H9 (cell line): ENCODE measurements around the gene GFOD2. TPM values are rescaled to one million over a fixed set of nuclear protein-coding genes. Genes with fewer than 3 reads are reported as not detected.

Source experiments
- DNase-seq: peaks from one replicate; pipeline ENCODE4 v3.0.0-alpha.2; 2017
- H2AFZ ChIP-seq: one replicate; pipeline ENCODE4 v1.6.1; 2013; ENCODE audit warnings: mild to moderate bottlenecking, low read length, control low read depth, moderate library complexity
- H2AK5ac ChIP-seq: 2 replicates; pipeline ENCODE4 v1.6.1; 2013; ENCODE audit warnings: low read length, control low read depth, mixed read lengths; ENCODE audit not compliant: insufficient read length
- H2BK120ac ChIP-seq: one replicate; pipeline ENCODE4 v1.6.1; 2013; ENCODE audit warnings: low read depth, mild to moderate bottlenecking, low read length, control low read depth, inconsistent platforms; ENCODE audit not compliant: poor library complexity, severe bottlenecking
- H2BK12ac ChIP-seq: 2 replicates; pipeline ENCODE4 v1.6.1; 2013; ENCODE audit warnings: low read length, control low read depth, mixed read lengths, low read depth; ENCODE audit not compliant: insufficient read length
- H2BK15ac ChIP-seq: 2 replicates; pipeline ENCODE4 v1.6.1; 2013; ENCODE audit warnings: low read depth, low read length, control low read depth
- H2BK20ac ChIP-seq: one replicate; pipeline ENCODE4 v1.6.1; 2013; ENCODE audit warnings: low read depth, mild to moderate bottlenecking, low read length, control low read depth, inconsistent platforms; ENCODE audit not compliant: poor library complexity, severe bottlenecking
- H2BK5ac ChIP-seq: 2 replicates; pipeline ENCODE4 v1.6.1; 2013; ENCODE audit warnings: low read length, control low read depth, mixed read lengths; ENCODE audit not compliant: insufficient read length
- H3K14ac ChIP-seq: 2 replicates; pipeline ENCODE4 v1.6.1; 2013; ENCODE audit warnings: low read length, control low read depth; ENCODE audit not compliant: insufficient read depth
- H3K18ac ChIP-seq: 2 replicates; pipeline ENCODE4 v1.6.1; 2013; ENCODE audit warnings: low read depth, mild to moderate bottlenecking, mixed read lengths, low read length, control low read depth; ENCODE audit not compliant: insufficient read length
- H3K23ac ChIP-seq: 2 replicates; pipeline ENCODE4 v1.6.1; 2013; ENCODE audit warnings: low read length, control low read depth, mixed read lengths, low read depth; ENCODE audit not compliant: insufficient read length
- H3K23me2 ChIP-seq: 2 replicates; pipeline ENCODE4 v1.6.1; 2013; ENCODE audit warnings: low read depth, mild to moderate bottlenecking, mixed read lengths, low read length, control low read depth; ENCODE audit not compliant: insufficient read length, poor library complexity, severe bottlenecking
- H3K27ac ChIP-seq: 2 replicates; pipeline ENCODE4 v1.5.1; 2013; ENCODE audit warnings: low read length, control low read depth, mixed read lengths, low read depth; ENCODE audit not compliant: insufficient read length
- H3K27me3 ChIP-seq: 2 replicates; pipeline ENCODE4 v1.6.1; 2013; ENCODE audit warnings: low read length, control low read depth, inconsistent platforms; ENCODE audit not compliant: insufficient read depth
- H3K4ac ChIP-seq: 2 replicates; pipeline ENCODE4 v1.6.1; 2013; ENCODE audit warnings: low read depth, mild to moderate bottlenecking, control low read depth, inconsistent platforms, low read length, moderate library complexity
- H3K4me1 ChIP-seq: 2 replicates; pipeline ENCODE4 v1.6.1; 2013; ENCODE audit warnings: low read length, control low read depth, inconsistent platforms; ENCODE audit not compliant: insufficient read depth
- H3K4me2 ChIP-seq: 2 replicates; pipeline ENCODE4 v1.6.1; 2013; ENCODE audit warnings: low read length, control low read depth, mixed read lengths; ENCODE audit not compliant: insufficient read length, insufficient read depth
- H3K56ac ChIP-seq: 2 replicates; pipeline ENCODE4 v1.6.1; 2013; ENCODE audit warnings: low read depth, mild to moderate bottlenecking, mixed read lengths, low read length, control low read depth; ENCODE audit not compliant: insufficient read length
- H3K79me1 ChIP-seq: 2 replicates; pipeline ENCODE4 v1.6.1; 2013; ENCODE audit warnings: low read depth, mild to moderate bottlenecking, moderate library complexity, low read length, control low read depth, inconsistent platforms; ENCODE audit not compliant: insufficient read depth, poor library complexity, severe bottlenecking
- H3K79me2 ChIP-seq: 2 replicates; pipeline ENCODE4 v1.6.1; 2013; ENCODE audit warnings: low read length, control low read depth, inconsistent platforms; ENCODE audit not compliant: insufficient read depth
- H3K9ac ChIP-seq: 2 replicates; pipeline ENCODE4 v1.6.1; 2013; ENCODE audit warnings: low read length, control low read depth, mixed read lengths; ENCODE audit not compliant: insufficient read length; ENCODE audit errors: extremely low read depth
- H3K9me3 ChIP-seq: one replicate; pipeline ENCODE4 v1.6.1; 2013; ENCODE audit warnings: low read depth, low read length, inconsistent platforms; ENCODE audit not compliant: control insufficient read depth
- H3T11ph ChIP-seq: one replicate; pipeline ENCODE4 v1.6.1; 2013; ENCODE audit warnings: mild to moderate bottlenecking, low read length, control low read depth, inconsistent platforms
- H4K20me1 ChIP-seq: one replicate; pipeline ENCODE4 v1.6.1; 2013; ENCODE audit not compliant: control insufficient read depth, insufficient read length, insufficient read depth
- H4K5ac ChIP-seq: 2 replicates; pipeline ENCODE4 v1.6.1; 2013; ENCODE audit warnings: low read depth, mild to moderate bottlenecking, mixed read lengths, low read length, control low read depth; ENCODE audit not compliant: insufficient read length
- H4K8ac ChIP-seq: replicated peaks from 2 replicates; pipeline ENCODE4 v1.6.1; 2013; ENCODE audit warnings: low read length, control low read depth, mixed read lengths, low read depth; ENCODE audit not compliant: insufficient read length
- H4K91ac ChIP-seq: 2 replicates; pipeline ENCODE4 v1.6.1; 2013; ENCODE audit warnings: low read depth, mild to moderate bottlenecking, moderate library complexity, mixed read lengths, low read length, control low read depth; ENCODE audit not compliant: insufficient read length
- H3K27ac Mint-ChIP-seq, 3 experiments: 2 replicates in 2 of 3; 3 replicates in 1 of 3; pipeline ENCODE4 v1.8.0; 2020 to 2021; ENCODE audit warnings: mixed read lengths in 3 of 3, mild to moderate bottlenecking in 1 of 3, moderate library complexity in 1 of 3
- H3K27me3 Mint-ChIP-seq: 2 replicates; pipeline ENCODE4 v1.8.0; 2021; ENCODE audit warnings: low read depth, mild to moderate bottlenecking, moderate library complexity, mixed read lengths
- H3K36me3 Mint-ChIP-seq, 3 experiments: 2 replicates in 2 of 3; 3 replicates in 1 of 3; pipeline ENCODE4 v1.8.0; 2020 to 2021; ENCODE audit warnings: low read depth in 3 of 3, mixed read lengths in 3 of 3; ENCODE audit not compliant: insufficient read depth in 1 of 3
- H3K4me1 Mint-ChIP-seq, 2 experiments: 2 replicates each; pipeline ENCODE4 v1.8.0; 2020; ENCODE audit warnings: mixed read lengths in 2 of 2
- H3K4me3 Mint-ChIP-seq, 2 experiments: 2 replicates in 1 of 2; 3 replicates in 1 of 2; pipeline ENCODE4 v1.8.0; 2020 to 2021; ENCODE audit warnings: mild to moderate bottlenecking in 2 of 2, mixed read lengths in 2 of 2, moderate library complexity in 1 of 2
- H3K9me3 Mint-ChIP-seq, 2 experiments: 2 replicates in 1 of 2; 3 replicates in 1 of 2; pipeline ENCODE4 v1.8.0; 2020; ENCODE audit warnings: mild to moderate bottlenecking in 2 of 2, mixed read lengths in 2 of 2, moderate library complexity in 1 of 2
- CTCF ChIP-seq: fragments of 200-600 bp; sonication (generic); conservative IDR thresholded peaks from 3 replicates; pipeline ENCODE4 v1.8.0; 2021; ENCODE audit warnings: antibody characterized with exemption, mild to moderate bottlenecking
- WGBS: extraction: QIAGEN DNeasy Blood & Tissue Kit; methylation state at CpG from one replicate; pipeline ENCODE4 v1.1.7; 2013; ENCODE audit warnings: missing lambda C conversion rate, low lambda C conversion rate, mixed read lengths; ENCODE audit not compliant: insufficient read length; ENCODE audit errors: extremely low coverage; 5-methylcytosine and 5-hydroxymethylcytosine counted together
- total RNA-seq: library from RNA; stranded (reverse); gene quantifications from 2 replicates; pipeline ENCODE4 v1.2.1, GENCODE V29; 2021

Gene GFOD2
- total RNA-seq, 1 experiment from 2014 or later, result 21.8 TPM

GRCh38 chr16:67637625-67638024, 81.5 kb downstream of the GFOD2 start:
- peaks cover 15 to 63% (median 44%) of the 10 kb centered on the region in 3 experiments for H3K36me3 Mint-ChIP-seq
- no peak overlapping the region for H3T11ph ChIP-seq
- H3K9ac ChIP-seq, result no peak overlapping the region
- H3K27me3 ChIP-seq, result no peaks in the 10 kb centered on the region
- no peak overlapping the region for H3K56ac ChIP-seq
- no peak overlapping the region for H2BK20ac ChIP-seq
- H3K9me3 ChIP-seq, result no peaks in the 10 kb centered on the region
- H2BK5ac ChIP-seq, result no peak overlapping the region
- H4K20me1 ChIP-seq, result no peaks in the 10 kb centered on the region
- H4K91ac ChIP-seq, result no peak overlapping the region
- H3K23ac ChIP-seq, result no peak overlapping the region
- H3K4me3 Mint-ChIP-seq, result no peak overlapping the region
- H3K27me3 Mint-ChIP-seq, result peaks cover 1% of the 10 kb centered on the region; the same call in 1 of the 2 replicates
- H2AFZ ChIP-seq, result no peak overlapping the region
- no peak overlapping the region for H2AK5ac ChIP-seq
- no peaks in the 10 kb centered on the region for H3K4me1 ChIP-seq
- H4K8ac ChIP-seq, result no peak overlapping the region
- no peaks in the 10 kb centered on the region for H3K79me2 ChIP-seq
- DNase-seq, result no peak
- H2BK15ac ChIP-seq, result no peak overlapping the region
- no peaks in the 10 kb centered on the region for H3K9me3 Mint-ChIP-seq
- no peak overlapping the region for H3K14ac ChIP-seq
- H3K4ac ChIP-seq, result no peak overlapping the region
- no peaks in the 10 kb centered on the region for H3K23me2 ChIP-seq
- H2BK120ac ChIP-seq, result no peak overlapping the region
- no peak overlapping the region for H3K18ac ChIP-seq
- TF ChIP-seq CTCF, result no peak
- H3K4me2 ChIP-seq, result no peak overlapping the region
- H3K27ac Mint-ChIP-seq, result no peak overlapping the region
- H3K27ac ChIP-seq, result no peak overlapping the region
- no CpG with 5 or more reads among the region's 12 CpGs for WGBS
- no peak overlapping the region for H4K5ac ChIP-seq
- no peak overlapping the region for H2BK12ac ChIP-seq
- no peaks in the 10 kb centered on the region for H3K4me1 Mint-ChIP-seq
- H3K79me1 ChIP-seq, result no peaks in the 10 kb centered on the region
